PC-3 (cell line): ENCODE results near the gene PCSK1.

Experiments
- CTCF ChIP-seq: fragments of 300-600 bp; sonication (generic); conservative IDR thresholded peaks from 2 replicates; pipeline ENCODE4 v1.5.1; 2017; ENCODE audit warnings: antibody characterized with exemption, low read depth, mild to moderate bottlenecking, low read length
- EZH2 ChIP-seq: fragments of 300-600 bp; sonication (generic); IDR thresholded peaks from one replicate; pipeline ENCODE4 v1.6.1; 2017; ENCODE audit warnings: antibody characterized with exemption, mild to moderate bottlenecking, low read length; ENCODE audit not compliant: unreplicated experiment
- EZH2phosphoT487 ChIP-seq: fragments of 300-600 bp; sonication (generic); IDR thresholded peaks from 2 replicates; pipeline ENCODE4 v1.6.1; 2018; ENCODE audit warnings: mild to moderate bottlenecking, antibody characterized with exemption, low read length, borderline replicate concordance

GRCh38 chr5:96458176-96458575 is 25.1 kb upstream of the PCSK1 start:
- TF ChIP-seq EZH2phosphoT487: no peak
- TF ChIP-seq CTCF: no peak
- no peak for TF ChIP-seq EZH2
